ENCODE results near the gene HS3ST5.

Gene HS3ST5

GRCh38 chr6:114144887-114145851 lies 197.7 kb downstream of the HS3ST5 start:
- DNase-seq = no peak

GRCh38 chr6:114142258-114142657 lies 200.6 kb downstream of the HS3ST5 start:
- no peak for DNase-seq

- no peak for DNase-seq
Observed at GRCh38 chr6:114140416-114140815, 202.4 kb downstream of the HS3ST5 start.

GRCh38 chr6:114138577-114139248 lies 204.1 kb downstream of the HS3ST5 start:
- DNase-seq = no peak

GRCh38 chr6:114135363-114135971 lies 207.4 kb downstream of the HS3ST5 start:
- DNase-seq = no peak

- no peak for DNase-seq
Observed at GRCh38 chr6:114133816-114134215, 209.0 kb downstream of the HS3ST5 start.

- DNase-seq = no peak
Observed at GRCh38 chr6:114131945-114132344, 210.9 kb downstream of the HS3ST5 start.

- no peak for DNase-seq
Observed at GRCh38 chr6:114125576-114125975, 217.2 kb downstream of the HS3ST5 start.

- no peak for DNase-seq
Observed at GRCh38 chr6:114121913-114122662, 220.7 kb downstream of the HS3ST5 start.

GRCh38 chr6:114119056-114119455 lies 223.8 kb downstream of the HS3ST5 start:
- DNase-seq = no peak

GRCh38 chr6:114115652-114116051 lies 227.2 kb downstream of the HS3ST5 start:
- DNase-seq = no peak

- DNase-seq = peak; percentile 37
Observed at GRCh38 chr6:114108119-114109002, 234.5 kb downstream of the HS3ST5 start.

- DNase-seq = no peak
Observed at GRCh38 chr6:114106020-114106419, 236.8 kb downstream of the HS3ST5 start.

- no peak for DNase-seq
Observed at GRCh38 chr6:114101255-114101654, 241.6 kb downstream of the HS3ST5 start.

- DNase-seq = no peak
Observed at GRCh38 chr6:114100215-114100994, 242.4 kb downstream of the HS3ST5 start.

- no peak for DNase-seq
Observed at GRCh38 chr6:114096561-114097172, 246.2 kb downstream of the HS3ST5 start.

- DNase-seq = no peak
Observed at GRCh38 chr6:114092943-114093342, 249.9 kb downstream of the HS3ST5 start.

GRCh38 chr6:114090626-114091025 lies 252.2 kb downstream of the HS3ST5 start:
- no peak for DNase-seq

GRCh38 chr6:114087496-114087895 lies 255.3 kb downstream of the HS3ST5 start:
- DNase-seq = no peak

GRCh38 chr6:114085211-114085610 lies 257.6 kb downstream of the HS3ST5 start:
- DNase-seq = no peak

Measured in NCI-H2227 treated with DMSO at 0.1 percent for 48 hours (cell line).